LNCAP (cell line): Measurements from ENCODE around the gene NAV1.

Source experiments
- CTCF ChIP-seq: fragments of 450-650 bp; IDR thresholded peaks from 2 replicates; pipeline ENCODE4 v1.5.1; 2017; ENCODE audit warnings: mild to moderate bottlenecking

NAV1 gene

GRCh38 chr1:201557572-201557958 is 18.6 kb downstream of the NAV1 start:
- no peak for TF ChIP-seq CTCF

DNA sequence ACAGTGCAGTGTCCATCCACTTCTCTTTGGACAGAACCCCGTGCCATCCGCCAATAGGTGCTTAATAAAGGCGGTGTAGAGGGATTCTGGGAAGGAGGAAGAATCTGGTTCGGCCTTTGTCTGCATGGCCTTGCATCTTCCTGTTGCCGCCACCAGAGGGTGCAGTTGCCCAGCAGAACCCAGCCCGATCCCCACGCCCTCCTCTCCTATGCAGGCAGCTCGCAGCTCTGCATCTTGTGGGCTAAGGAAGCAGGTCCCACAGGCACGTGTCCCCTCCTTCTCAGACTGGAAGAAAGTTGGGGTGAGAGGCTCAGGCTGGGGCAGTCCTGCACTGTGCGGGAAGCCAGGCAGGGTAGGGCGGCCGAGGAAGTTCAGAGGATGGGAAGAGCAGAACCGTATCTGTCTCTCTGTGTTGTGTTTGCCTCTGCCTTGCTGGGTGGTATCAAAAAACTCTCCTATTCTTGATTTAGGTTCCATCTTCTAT is 20.8 kb downstream of the NAV1 start:
- peak; percentile 95 for TF ChIP-seq CTCF

GRCh38 chr1:201560328-201561194 is 21.6 kb downstream of the NAV1 start:
- TF ChIP-seq CTCF: no peak

DNA sequence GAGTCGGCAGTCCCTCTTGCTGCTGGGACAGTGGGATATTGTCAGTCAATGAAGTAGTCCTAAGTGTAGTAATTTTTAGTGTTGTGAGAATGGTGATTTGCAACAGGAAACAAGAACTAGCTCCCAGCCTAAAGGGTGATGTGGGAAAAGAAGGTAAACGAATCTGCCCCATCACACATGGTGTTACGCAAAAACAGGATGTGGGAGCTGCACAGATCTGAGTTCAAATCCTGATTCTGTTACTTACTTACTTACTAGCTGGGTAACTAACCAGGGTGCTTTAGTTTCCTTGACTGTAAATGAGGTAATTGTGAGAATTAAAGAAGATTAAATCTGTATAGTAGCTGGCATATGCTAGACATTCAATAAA is 22.3 kb downstream of the NAV1 start:
- TF ChIP-seq CTCF: no peak

GRCh38 chr1:201561601-201562000 is 22.7 kb downstream of the NAV1 start:
- no peak for TF ChIP-seq CTCF

- no peak for TF ChIP-seq CTCF
These were observed 23.3 kb downstream of the NAV1 start for GRCh38 chr1:201562257-201562656.

GRCh38 chr1:201562659-201563405 is 23.9 kb downstream of the NAV1 start:
- TF ChIP-seq CTCF: no peak
